OCI-LY3 (cell line): ENCODE data around the gene HS6ST2.

ENCODE experiments used
- CTCF ChIP-seq: fragments of 200-600, 300-600 bp; sonication (generic); IDR thresholded peaks from 2 replicates; pipeline ENCODE4 v1.5.1; 2014; ENCODE audit warnings: antibody characterized with exemption, low read length, low read depth
- EZH2phosphoT487 ChIP-seq: fragments of 200-600 bp; shearing (Covaris generic); IDR thresholded peaks from 2 replicates; pipeline ENCODE4 v1.6.1; 2018; ENCODE audit warnings: antibody characterized with exemption, mixed run types, low read depth

GRCh38 chrX:132916349-132916748, 42.1 kb downstream of the HS6ST2 start:
- no peak for TF ChIP-seq CTCF
- no peak for TF ChIP-seq EZH2phosphoT487
